GM23248 (cell line): ENCODE results near the gene GIGYF2. TPM values are rescaled to one million over a fixed set of nuclear protein-coding genes. Genes with fewer than 3 reads are reported as not detected.

ENCODE experiments used
- DNase-seq: peaks from one replicate; pipeline ENCODE4 v3.0.0-alpha.2; 2015
- H2AFZ ChIP-seq: fragments of 200-600 bp; sonication (generic); 2 replicates; pipeline ENCODE4 v1.6.1; 2016; ENCODE audit warnings: antibody characterized with exemption
- H3F3A ChIP-seq: fragments of 200-600 bp; sonication (generic); 2 replicates; pipeline ENCODE4 v1.6.1; 2016; ENCODE audit warnings: mild to moderate bottlenecking, antibody characterized with exemption, mixed run types; ENCODE audit not compliant: insufficient read depth
- H3K27ac ChIP-seq: fragments of 200-600 bp; sonication (generic); 2 replicates; pipeline ENCODE4 v1.5.1; 2016; ENCODE audit warnings: mild to moderate bottlenecking
- H3K27me3 ChIP-seq: fragments of 200-600 bp; sonication (generic); replicated peaks from 2 replicates; pipeline ENCODE4 v1.6.1; 2016; ENCODE audit warnings: mild to moderate bottlenecking; ENCODE audit not compliant: insufficient read depth
- H3K36me3 ChIP-seq: fragments of 200-600 bp; sonication (generic); 2 replicates; pipeline ENCODE4 v1.6.1; 2016; ENCODE audit warnings: low read depth, mild to moderate bottlenecking
- H3K4me1 ChIP-seq: fragments of 200-600 bp; sonication (generic); 2 replicates; pipeline ENCODE4 v1.6.1; 2016; ENCODE audit warnings: mild to moderate bottlenecking; ENCODE audit not compliant: insufficient read depth
- H3K4me2 ChIP-seq: fragments of 200-600 bp; sonication (generic); one replicate; pipeline ENCODE4 v1.6.1; 2016; ENCODE audit warnings: mild to moderate bottlenecking; ENCODE audit not compliant: unreplicated experiment
- H3K4me3 ChIP-seq: fragments of 200-600 bp; sonication (generic); 2 replicates; pipeline ENCODE4 v1.5.1; 2016; ENCODE audit warnings: mild to moderate bottlenecking
- H3K79me2 ChIP-seq: fragments of 200-600 bp; sonication (generic); 2 replicates; pipeline ENCODE4 v1.6.1; 2016; ENCODE audit warnings: mild to moderate bottlenecking; ENCODE audit not compliant: insufficient read depth
- H3K9ac ChIP-seq: fragments of 200-600 bp; sonication (generic); 2 replicates; pipeline ENCODE4 v1.6.1; 2016; ENCODE audit warnings: mild to moderate bottlenecking
- H3K9me2 ChIP-seq: fragments of 200-600 bp; sonication (generic); 2 replicates; pipeline ENCODE4 v1.6.1; 2016; ENCODE audit warnings: mixed run types, mild to moderate bottlenecking, moderate library complexity; ENCODE audit not compliant: insufficient read depth
- H3K9me3 ChIP-seq: fragments of 200-600 bp; sonication (generic); one replicate; pipeline ENCODE4 v1.6.1; 2017; ENCODE audit warnings: low read depth
- H4K20me1 ChIP-seq: fragments of 200-600 bp; sonication (generic); 2 replicates; pipeline ENCODE4 v1.6.0; 2016; ENCODE audit not compliant: insufficient read depth
- EZH2 ChIP-seq: fragments of 200-600 bp; sonication (generic); IDR thresholded peaks from 2 replicates; pipeline ENCODE4 v1.6.1; 2018; ENCODE audit warnings: antibody characterized with exemption, mild to moderate bottlenecking; ENCODE audit not compliant: insufficient read depth, poor library complexity, severe bottlenecking
- EZH2phosphoT487 ChIP-seq: fragments of 200-600 bp; sonication (generic); IDR thresholded peaks from 2 replicates; pipeline ENCODE4 v1.6.1; 2018; ENCODE audit warnings: antibody characterized with exemption, moderate library complexity, mild to moderate bottlenecking, low read depth; ENCODE audit not compliant: insufficient read depth
- WGBS, 2 experiments: methylation state at CpG; one replicate each; pipeline ENCODE4 v1.1.6; 2015 to 2017; ENCODE audit warnings: low lambda C conversion rate in 2 of 2, low coverage in 1 of 2; ENCODE audit errors: missing lambda C conversion rate in 2 of 2; 5-methylcytosine and 5-hydroxymethylcytosine counted together
- in situ Hi-C: fragments of 300-500 bp; cut with MboI; formaldehyde crosslinking; loops from 2 replicates; pipeline ENCODE4 v1.15.0; 2020
- polyA plus RNA-seq: library from polyadenylated mRNA; unstranded; fragments of >200 nt; fragmentation: Nextera tagmentation; extraction: Ambion mirVana; gene quantifications from 2 replicates; pipeline ENCODE4 v1.2.1, GENCODE V29; 2016
- total RNA-seq: library from RNA; depleted of rRNA; stranded (reverse); fragments of >200 nt; shearing (Covaris generic); gene quantifications from 2 replicates; pipeline ENCODE4 v1.2.3, GENCODE V29; 2014

Gene GIGYF2
- total and polyA plus RNA-seq, 2 experiments from 2014 or later: 27.2 to 35.2 TPM

DNA sequence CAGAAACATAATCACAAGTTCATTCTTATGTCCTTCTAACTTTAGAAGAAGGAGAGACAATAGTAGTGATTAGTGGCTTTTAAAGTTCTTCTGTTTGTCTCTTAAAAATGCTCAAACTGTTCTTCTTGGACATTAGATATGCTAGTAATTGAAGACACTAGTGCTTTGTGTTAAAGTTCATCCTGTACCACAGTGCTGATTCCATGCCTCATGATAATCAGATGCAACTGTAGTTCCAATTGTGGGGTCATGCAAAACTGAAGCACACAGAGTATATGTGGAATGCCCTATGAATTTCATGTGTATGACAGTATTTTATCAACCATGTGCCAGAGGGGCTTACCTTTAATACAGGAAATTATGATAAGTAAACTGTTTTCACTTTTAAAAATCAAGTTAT lies 90.7 kb downstream of the GIGYF2 start:
- H3K36me3 ChIP-seq: peaks cover 52% of the 10 kb centered on the region
- H3K9me3 ChIP-seq: no peaks in the 10 kb centered on the region
- in situ Hi-C loops: no loop called here

GRCh38 chr2:232789082-232789481 lies 92.0 kb downstream of the GIGYF2 start:
- Histone ChIP-seq H3K9me3 (no peaks in the 10 kb centered on the region), H3K79me2 (no peaks in the 10 kb centered on the region), H3F3A (no peaks in the 10 kb centered on the region), H3K27me3 (no peaks in the 10 kb centered on the region), H3K4me2 (no peak overlapping the region), H2AFZ (no peak overlapping the region), H3K27ac (no peak overlapping the region), H3K36me3 (peaks cover 61% of the 10 kb centered on the region), H4K20me1 (no peaks in the 10 kb centered on the region), H3K9ac (no peak overlapping the region), H3K4me1 (no peaks in the 10 kb centered on the region), H3K9me2 (no peaks in the 10 kb centered on the region), H3K4me3 (no peak overlapping the region)
- in situ Hi-C loops: no loop called here
- TF ChIP-seq EZH2: no peak
- TF ChIP-seq EZH2phosphoT487: no peak
- no peak for DNase-seq
- WGBS, 2 experiments: 94 to 97% methylated on average over 4 of the region's 4 CpGs

More for the DNA sequence above, 90.7 kb downstream of the GIGYF2 start:
- no peaks in the 10 kb centered on the region for H3K27me3 ChIP-seq
- H3K9me2 ChIP-seq: no peaks in the 10 kb centered on the region
- TF ChIP-seq EZH2: no peak
- TF ChIP-seq EZH2phosphoT487: no peak
- no peak for DNase-seq
- H3K4me2 ChIP-seq: no peak overlapping the region
- H3F3A ChIP-seq: no peaks in the 10 kb centered on the region
- no peak overlapping the region for H3K27ac ChIP-seq
- H3K4me1 ChIP-seq: no peaks in the 10 kb centered on the region
- H3K4me3 ChIP-seq: no peak overlapping the region
- H2AFZ ChIP-seq: no peak overlapping the region
- H4K20me1 ChIP-seq: no peaks in the 10 kb centered on the region
- H3K9ac ChIP-seq: no peak overlapping the region
- no peaks in the 10 kb centered on the region for H3K79me2 ChIP-seq

DNA sequence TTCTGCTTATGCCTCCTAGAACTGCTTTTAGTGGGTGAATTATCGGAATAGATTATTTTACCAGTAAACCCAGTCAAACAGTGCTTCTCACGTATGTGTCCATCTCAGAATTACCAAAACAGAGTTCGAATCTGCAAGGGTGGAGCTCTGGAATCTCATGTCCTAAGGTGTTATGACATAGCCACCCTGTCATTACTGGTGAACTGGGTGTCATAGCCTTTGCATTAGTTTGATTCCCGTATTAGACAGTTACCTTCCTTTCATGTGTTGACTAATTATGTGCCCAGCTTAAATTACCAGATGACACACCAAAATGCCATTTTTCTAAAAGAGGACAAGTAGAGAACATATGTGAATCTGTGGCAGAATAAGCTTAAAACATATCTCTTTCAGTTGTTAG lies 94.4 kb downstream of the GIGYF2 start:
- in situ Hi-C loops: no loop called here
- DNase-seq: no peak

GRCh38 chr2:232793271-232793670 lies 96.1 kb downstream of the GIGYF2 start:
- no peak overlapping the region for H3K9ac ChIP-seq
- H3K79me2 ChIP-seq: no peaks in the 10 kb centered on the region
- no peak overlapping the region for H3K4me3 ChIP-seq
- H4K20me1 ChIP-seq: no peaks in the 10 kb centered on the region
- no peak overlapping the region for H3K4me2 ChIP-seq
- no peaks in the 10 kb centered on the region for H3K27me3 ChIP-seq
- no peaks in the 10 kb centered on the region for H3K9me2 ChIP-seq
- whole genome bisulfite sequencing, 2 experiments: 73 to 75% methylated on average over 4 of the region's 4 CpGs
- TF ChIP-seq EZH2: no peak
- TF ChIP-seq EZH2phosphoT487: no peak
- no peak overlapping the region for H2AFZ ChIP-seq
- H3K27ac ChIP-seq: no peak overlapping the region
- H3K9me3 ChIP-seq: no peaks in the 10 kb centered on the region
- peaks cover 74% of the 10 kb centered on the region for H3K36me3 ChIP-seq
- no peaks in the 10 kb centered on the region for H3K4me1 ChIP-seq
- DNase-seq: no peak
- in situ Hi-C loops: no loop called here
- H3F3A ChIP-seq: no peaks in the 10 kb centered on the region

More for the DNA sequence above, 94.4 kb downstream of the GIGYF2 start:
- Histone ChIP-seq H3F3A (no peaks in the 10 kb centered on the region), H3K79me2 (no peaks in the 10 kb centered on the region), H3K9ac (no peak overlapping the region), H3K4me2 (no peak overlapping the region), H3K4me3 (no peak overlapping the region), H3K4me1 (no peaks in the 10 kb centered on the region), H3K27me3 (no peaks in the 10 kb centered on the region), H3K36me3 (peaks cover 76% of the 10 kb centered on the region), H3K27ac (no peak overlapping the region), H2AFZ (no peak overlapping the region), H4K20me1 (no peaks in the 10 kb centered on the region), H3K9me3 (no peaks in the 10 kb centered on the region), H3K9me2 (no peaks in the 10 kb centered on the region)
- 76 to 83% methylated on average over 4 of the region's 4 CpGs for WGBS, 2 experiments
- TF ChIP-seq EZH2 (no peak), EZH2phosphoT487 (no peak)

DNA sequence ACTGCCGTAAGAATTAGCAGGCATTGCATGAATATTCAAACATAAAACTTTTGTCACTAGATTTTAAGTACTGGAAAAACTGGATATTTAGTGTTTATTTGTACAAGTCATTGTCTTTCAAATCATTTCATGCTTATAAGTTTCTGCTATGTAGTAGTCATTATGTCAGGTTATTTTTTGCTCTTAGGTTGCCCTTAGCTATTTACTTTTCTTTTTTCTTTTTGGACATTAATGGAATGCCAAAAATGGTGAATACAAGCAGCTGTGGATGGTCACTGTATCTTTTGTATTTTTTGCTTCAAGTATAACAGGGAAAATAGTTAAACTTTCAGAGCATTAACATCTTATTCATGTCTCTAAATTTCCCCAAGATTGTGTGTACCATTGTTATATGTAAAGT lies 97.8 kb downstream of the GIGYF2 start:
- Histone ChIP-seq H3K9me3 (no peaks in the 10 kb centered on the region), H3K79me2 (peaks cover 5% of the 10 kb centered on the region; the same call in 1 of the 2 replicates), H3K4me3 (no peak overlapping the region), H3K36me3 (peaks cover 68% of the 10 kb centered on the region), H3K4me2 (no peak overlapping the region), H3K9ac (no peak overlapping the region), H3K27me3 (no peaks in the 10 kb centered on the region), H3K27ac (no peak overlapping the region), H3F3A (no peaks in the 10 kb centered on the region), H4K20me1 (no peaks in the 10 kb centered on the region), H3K9me2 (no peaks in the 10 kb centered on the region), H2AFZ (no peak overlapping the region), H3K4me1 (no peaks in the 10 kb centered on the region)
- in situ Hi-C loops: no loop called here
- 75 to 89% methylated on average over 1 of the region's 1 CpG for WGBS, 2 experiments
- DNase-seq: no peak
- TF ChIP-seq EZH2 (no peak), EZH2phosphoT487 (no peak)
